Measurements from ENCODE around the gene LMO1. TPM values are rescaled to one million over a fixed set of nuclear protein-coding genes. Genes with fewer than 3 reads are reported as not detected.

The LMO1 gene
- total RNA-seq, 1 donor from 2014 or later: 0.43 TPM

DNA sequence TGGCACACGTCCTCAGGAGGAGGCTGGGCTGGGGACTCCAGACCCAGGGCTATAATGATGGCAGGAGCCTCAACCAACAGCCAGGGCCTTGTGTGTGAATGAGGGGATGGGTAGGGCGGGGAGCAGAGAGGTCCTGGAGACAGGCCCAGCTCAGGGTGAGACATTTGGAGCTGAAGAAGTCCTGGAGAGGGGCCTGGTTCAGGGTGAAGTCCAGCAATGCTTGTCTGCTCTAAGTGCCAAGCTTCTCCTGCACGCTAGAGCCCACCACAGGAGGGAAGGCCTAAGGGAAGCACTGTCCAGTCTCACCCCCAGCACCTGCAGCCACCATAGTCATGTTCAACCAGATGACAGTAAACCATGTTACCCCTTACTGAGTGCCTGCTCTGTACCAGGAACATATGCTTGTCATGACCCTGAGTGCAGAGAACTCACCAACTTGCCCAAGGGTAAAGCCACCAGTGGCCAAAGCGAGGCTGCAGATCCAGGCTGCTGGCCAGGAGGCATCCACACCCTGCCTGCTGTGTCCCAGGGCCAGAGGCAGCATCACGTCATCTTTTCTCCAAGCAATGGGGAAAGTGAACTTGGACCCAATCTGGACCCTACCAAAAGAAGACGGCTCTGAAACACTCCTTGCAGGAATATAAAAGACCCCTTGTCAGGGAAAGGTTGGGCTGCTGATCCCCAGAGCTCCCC, 24.0 kb downstream of the LMO1 start:
- DNase-seq (ENCODE audit: low spot score, unreplicated experiment): no peak
- Mint-ChIP-seq H3K4me1 (ENCODE audit: low read depth) (no peaks in the 10 kb centered on the region), H3K9me3 (ENCODE audit: low read depth) (peaks cover 2% of the 10 kb centered on the region), H3K27ac (no peak overlapping the region), H3K4me3 (ENCODE audit: low read depth) (no peak overlapping the region), H3K27me3 (peaks cover 36% of the 10 kb centered on the region), H3K36me3 (ENCODE audit: insufficient read depth) (no peaks in the 10 kb centered on the region)
- no peak for TF ChIP-seq CTCF (IDR thresholded peaks at IDR 0.05; ENCODE audit: unreplicated experiment)

GRCh38 chr11:8239040-8239439, 24.6 kb downstream of the LMO1 start:
- H3K4me3 Mint-ChIP-seq (ENCODE audit: low read depth): no peak overlapping the region
- no peak for TF ChIP-seq CTCF (IDR thresholded peaks at IDR 0.05; ENCODE audit: unreplicated experiment)
- peaks cover 39% of the 10 kb centered on the region for H3K27me3 Mint-ChIP-seq
- H3K27ac Mint-ChIP-seq: no peak overlapping the region
- H3K9me3 Mint-ChIP-seq (ENCODE audit: low read depth): peaks cover 2% of the 10 kb centered on the region
- no peaks in the 10 kb centered on the region for H3K36me3 Mint-ChIP-seq (ENCODE audit: insufficient read depth)
- DNase-seq (ENCODE audit: low spot score, unreplicated experiment): no peak
- no peaks in the 10 kb centered on the region for H3K4me1 Mint-ChIP-seq (ENCODE audit: low read depth)

DNA sequence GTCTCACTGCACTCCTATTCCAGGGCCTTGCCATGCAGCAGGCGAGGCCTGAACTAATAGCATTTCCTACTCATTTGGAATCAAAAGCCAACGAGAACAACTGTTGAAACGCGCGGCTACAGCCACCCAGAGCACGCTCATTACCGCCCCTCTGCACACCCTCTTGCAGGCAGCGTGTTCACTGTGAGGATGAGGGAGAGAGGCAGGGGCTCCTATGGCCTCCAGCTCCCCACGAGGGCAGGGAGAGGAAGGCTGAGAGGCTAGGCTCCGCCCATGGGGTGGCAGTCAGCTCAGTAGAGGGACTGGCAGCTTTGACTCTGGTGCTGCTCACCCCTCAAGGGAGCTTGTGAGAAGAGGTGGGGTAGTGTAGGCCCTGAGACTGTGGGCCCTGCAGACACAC, 26.2 kb downstream of the LMO1 start:
- TF ChIP-seq CTCF (IDR thresholded peaks at IDR 0.05; ENCODE audit: unreplicated experiment): no peak
- Mint-ChIP-seq H3K4me1 (ENCODE audit: low read depth) (no peaks in the 10 kb centered on the region), H3K27ac (no peak overlapping the region)

GRCh38 chr11:8235925-8236324, 27.8 kb downstream of the LMO1 start:
- Mint-ChIP-seq H3K27me3 (peaks cover 24% of the 10 kb centered on the region), H3K36me3 (ENCODE audit: insufficient read depth) (no peaks in the 10 kb centered on the region), H3K4me1 (ENCODE audit: low read depth) (no peaks in the 10 kb centered on the region), H3K4me3 (ENCODE audit: low read depth) (no peak overlapping the region), H3K9me3 (ENCODE audit: low read depth) (no peaks in the 10 kb centered on the region), H3K27ac (no peak overlapping the region)
- DNase-seq (ENCODE audit: low spot score, unreplicated experiment): no peak
- no peak for TF ChIP-seq CTCF (IDR thresholded peaks at IDR 0.05; ENCODE audit: unreplicated experiment)

More for the DNA sequence above, 26.2 kb downstream of the LMO1 start:
- peaks cover 2% of the 10 kb centered on the region for H3K9me3 Mint-ChIP-seq (ENCODE audit: low read depth)
- H3K4me3 Mint-ChIP-seq (ENCODE audit: low read depth): no peak overlapping the region
- H3K27me3 Mint-ChIP-seq: peaks cover 31% of the 10 kb centered on the region
- no peak for DNase-seq (ENCODE audit: low spot score, unreplicated experiment)
- no peaks in the 10 kb centered on the region for H3K36me3 Mint-ChIP-seq (ENCODE audit: insufficient read depth)

DNA sequence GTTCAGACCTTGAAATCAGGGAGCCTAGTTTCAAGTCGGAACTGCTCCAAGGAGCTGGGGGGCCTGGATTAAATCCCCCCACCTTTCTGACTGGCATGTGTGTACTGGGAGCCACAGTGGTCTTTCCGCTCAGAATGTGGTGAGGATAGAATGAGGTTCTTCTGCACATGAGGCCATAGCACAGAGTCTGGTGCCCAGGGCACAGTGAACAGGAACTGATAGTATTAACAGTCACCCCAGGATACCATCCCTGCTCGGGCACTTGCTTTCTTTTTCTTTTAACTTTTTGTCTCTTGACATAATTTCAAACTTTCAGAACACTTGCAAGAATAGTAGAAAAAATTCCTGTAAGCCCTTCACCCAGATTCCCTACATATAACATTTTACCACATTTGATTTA, 28.8 kb downstream of the LMO1 start:
- Mint-ChIP-seq H3K4me3 (ENCODE audit: low read depth) (no peak overlapping the region), H3K36me3 (ENCODE audit: insufficient read depth) (no peaks in the 10 kb centered on the region), H3K9me3 (ENCODE audit: low read depth) (no peaks in the 10 kb centered on the region), H3K27me3 (peaks cover 23% of the 10 kb centered on the region), H3K4me1 (ENCODE audit: low read depth) (no peaks in the 10 kb centered on the region), H3K27ac (no peak overlapping the region)
- no peak for DNase-seq (ENCODE audit: low spot score, unreplicated experiment)
- TF ChIP-seq CTCF (IDR thresholded peaks at IDR 0.05; ENCODE audit: unreplicated experiment): no peak

Measured in progenitor cell of endocrine pancreas (in vitro differentiated cells).